ENCODE measurements around the gene UNKL. TPM values are rescaled to one million over a fixed set of nuclear protein-coding genes. Genes with fewer than 3 reads are reported as not detected.

Gene UNKL
- total and polyA plus RNA-seq, 2 of the 8 experiments (the other 6 are each of a cell fraction or from before 2014, with no cell fraction given), result 25.1 to 31.8 TPM

DNA sequence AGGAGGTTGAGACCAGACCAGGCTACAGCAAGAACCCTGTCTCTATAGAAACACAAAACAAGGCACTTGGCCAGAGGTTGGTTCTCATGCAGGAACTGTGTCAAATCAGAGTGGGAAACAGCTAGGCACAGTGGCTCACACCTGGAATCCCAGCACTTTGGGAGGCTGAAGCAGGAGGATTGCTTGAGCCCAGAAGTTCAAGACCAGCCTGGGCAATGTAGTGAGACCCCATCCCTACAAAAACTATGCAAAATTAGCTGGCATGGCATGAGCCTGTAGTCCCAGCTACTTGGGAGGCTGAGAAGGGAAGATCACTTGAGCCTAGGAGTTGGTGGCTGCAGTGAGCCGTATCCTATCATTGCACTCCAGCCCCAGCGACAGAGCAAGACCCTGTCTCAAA, 1.7 kb downstream of the UNKL start:
- H3K9me3 ChIP-seq (ENCODE audit: insufficient read depth in 2 of 2, low read depth in 1 of 2, low read length in 1 of 2), result no peaks in the 10 kb centered on the region
- H3K79me2 ChIP-seq (ENCODE audit: control insufficient read depth in 1 of 2, insufficient read depth in 2 of 2, low read length in 2 of 2), result peaks cover 0 to 7% of the 10 kb centered on the region in 2 experiments; a peak in 2 of 4 replicates
- H2BK5ac ChIP-seq (ENCODE audit: low read depth, low read length), result no peak overlapping the region
- H3K4me3 ChIP-seq (ENCODE audit: extremely low read depth in 1 of 4, insufficient read depth in 2 of 4, low read depth in 3 of 4, low read length in 4 of 4), result no peak overlapping the region
- no peak overlapping the region for H3K27ac ChIP-seq (ENCODE audit: low read depth, low read length)
- no peak for FAIRE-seq
- no peaks in the 10 kb centered on the region; a peak in 3 of 8 replicates for H3K36me3 ChIP-seq (ENCODE audit: control insufficient read depth in 2 of 4, insufficient read depth in 4 of 4, low read length in 3 of 4)
- H2BK12ac ChIP-seq (ENCODE audit: low read depth, low read length), result no peak overlapping the region
- H2BK20ac ChIP-seq (ENCODE audit: low read length), result no peak overlapping the region
- no peak overlapping the region for H4K91ac ChIP-seq (replicated peaks; ENCODE audit: insufficient read length, low read length)
- peaks cover 0 to 3% (median 1%) of the 10 kb centered on the region in 4 experiments; a peak in 1 of 7 replicates for H3K4me1 ChIP-seq (replicated peaks in 1 of 4; ENCODE audit: control insufficient read depth in 3 of 4, insufficient read depth in 4 of 4, low read length in 3 of 4)
- no peak overlapping the region for H3K9ac ChIP-seq (replicated peaks in 1 of 4; ENCODE audit: extremely low read depth in 1 of 4, low read depth in 3 of 4, low read length in 3 of 4)
- H2BK15ac ChIP-seq (ENCODE audit: low read length), result no peak overlapping the region
- peaks cover 2 to 14% of the 10 kb centered on the region in 2 experiments for H4K20me1 ChIP-seq (replicated peaks in 1 of 2; ENCODE audit: control insufficient read depth in 1 of 2, insufficient read depth in 2 of 2, low read length in 2 of 2)
- no peaks in the 10 kb centered on the region for H3K27me3 ChIP-seq (replicated peaks in 1 of 4; ENCODE audit: control insufficient read depth in 3 of 4, extremely low read depth in 1 of 4, insufficient read depth in 3 of 4, low read length in 3 of 4)
- no peak overlapping the region for H3K14ac ChIP-seq (ENCODE audit: insufficient read length)
- no peak overlapping the region for H3K56ac ChIP-seq (replicated peaks; ENCODE audit: insufficient read length, low read depth, low read length)
- 66% methylated on average over 2 of the region's 2 CpGs; no CpG with 5 or more reads in 1 of the 2 experiments for whole genome bisulfite sequencing, 2 experiments (ENCODE audit: extremely low coverage in 1 of 2, insufficient coverage in 1 of 2, insufficient read length in 1 of 2, insufficient replicate concordance in 2 of 2, low coverage in 1 of 2, low lambda C conversion rate in 2 of 2, missing lambda C conversion rate in 1 of 2)
- ChIA-PET CTCF (ENCODE audit: partially characterized antibody) (interaction anchor here (0.9 to 3.2 kb wide), 5 partner anchors 25 to 87 kb away, joined by 3 to 8 read pairs (median 3); no protein-coding TSS in a partner anchor), POLR2A (ENCODE audit: partially characterized antibody) (interaction anchor here (2.2 kb wide), 1 partner anchor 8 kb away, joined by 11 read pairs; the partner anchor contains the start of gene UQCC4)
- H2BK120ac ChIP-seq (replicated peaks; ENCODE audit: low read depth, low read length), result no peak overlapping the region
- no peak for DNase-seq (ENCODE audit: low read depth in 1 of 2, low spot score in 2 of 2)
- H3K79me1 ChIP-seq (ENCODE audit: low read depth, low read length), result peaks cover 2% of the 10 kb centered on the region; the same call in 1 of the 2 replicates
- H3K4me2 ChIP-seq (ENCODE audit: insufficient read depth in 1 of 2, low read depth in 2 of 2, low read length in 2 of 2), result no peak overlapping the region
- H3K23ac ChIP-seq (ENCODE audit: insufficient read length), result no peak overlapping the region
- no peak overlapping the region for H3K18ac ChIP-seq (ENCODE audit: extremely low read depth, low read length)
- H3K23me2 ChIP-seq (ENCODE audit: low read depth, low read length), result peaks cover 4% of the 10 kb centered on the region; the same call in 1 of the 2 replicates
- H4K8ac ChIP-seq (ENCODE audit: extremely low read depth, insufficient read depth, low read length), result no peak overlapping the region
- H2AK5ac ChIP-seq (ENCODE audit: low read depth, low read length), result 0 out of 2 replicates have a peak overlapping the region, but pooled peaks have one; percentile 39
- no peak overlapping the region for H2AFZ ChIP-seq (ENCODE audit: low read length)
- no peak overlapping the region for H4K5ac ChIP-seq (ENCODE audit: insufficient read length, low read depth, low read length)
- no peak overlapping the region for H3K4ac ChIP-seq (replicated peaks; ENCODE audit: insufficient read length, low read depth, low read length)
- no peak for TF ChIP-seq CEBPB (IDR thresholded peaks at IDR 0.05; ENCODE audit: low read depth, low read length)
- TF ChIP-seq SRF (IDR thresholded peaks at IDR 0.05; ENCODE audit: low read depth, low read length), result no peak
- TF ChIP-seq CHD1 (IDR thresholded peaks at IDR 0.05; ENCODE audit: low read depth, low read length), result no peak
- TF ChIP-seq, protein P1, sequence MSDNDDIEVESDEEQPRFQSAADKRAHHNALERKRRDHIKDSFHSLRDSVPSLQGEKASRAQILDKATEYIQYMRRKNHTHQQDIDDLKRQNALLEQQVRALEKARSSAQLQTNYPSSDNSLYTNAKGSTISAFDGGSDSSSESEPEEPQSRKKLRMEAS (IDR thresholded peaks at IDR 0.05), result no peak
- TF ChIP-seq PHF8 (conservative IDR thresholded peaks at IDR 0.05; ENCODE audit: low read depth, low read length), result no peak
- TF ChIP-seq JUND (IDR thresholded peaks at IDR 0.05; ENCODE audit: low read length), result no peak
- no peak for TF ChIP-seq TAF1 (IDR thresholded peaks at IDR 0.05; ENCODE audit: low read depth, low read length)
- no peak for TF ChIP-seq FOSL1 (IDR thresholded peaks at IDR 0.05; ENCODE audit: insufficient read depth, low read depth, low read length)
- no peak for TF ChIP-seq KDM1A (IDR thresholded peaks at IDR 0.05; ENCODE audit: borderline replicate concordance, low read length)
- no peak for TF ChIP-seq RNF2 (IDR thresholded peaks at IDR 0.05; ENCODE audit: borderline replicate concordance, low read depth, low read length, missing control alignments, poor library complexity, severe bottlenecking)
- no peak for TF ChIP-seq CBX5 (IDR thresholded peaks at IDR 0.05; ENCODE audit: low read depth, low read length)
- no peak for TF ChIP-seq HDAC6 (IDR thresholded peaks at IDR 0.05; ENCODE audit: low read depth, low read length)
